HG03045 (cell line): ENCODE results near the gene SLC25A11.
"Not testable (repeated sequence)": the region's sequence is repeated elsewhere in the genome, so short reads cannot be mapped to it uniquely, and the experiment has no call there.

Source experiments
- ATAC-seq: cut with Tn5 transposase; IDR thresholded peaks from one replicate; pipeline ENCODE4 v1.9.1; 2021; ENCODE audit warnings: mild to moderate bottlenecking, moderate library complexity; ENCODE audit not compliant: unreplicated experiment

Gene SLC25A11

GRCh38 chr17:4945944-4946280 lies 6.1 kb upstream of the SLC25A11 start:
- no peak for ATAC-seq

GRCh38 chr17:4945176-4945943 lies 5.5 kb upstream of the SLC25A11 start:
- ATAC-seq: no peak

- no peak for ATAC-seq
These were observed 4.8 kb upstream of the SLC25A11 start for GRCh38 chr17:4944554-4945175.

- ATAC-seq: no peak
These were observed 4.3 kb upstream of the SLC25A11 start for GRCh38 chr17:4944163-4944553.

GRCh38 chr17:4942760-4943508 lies 3.1 kb upstream of the SLC25A11 start:
- ATAC-seq: no peak

DNA sequence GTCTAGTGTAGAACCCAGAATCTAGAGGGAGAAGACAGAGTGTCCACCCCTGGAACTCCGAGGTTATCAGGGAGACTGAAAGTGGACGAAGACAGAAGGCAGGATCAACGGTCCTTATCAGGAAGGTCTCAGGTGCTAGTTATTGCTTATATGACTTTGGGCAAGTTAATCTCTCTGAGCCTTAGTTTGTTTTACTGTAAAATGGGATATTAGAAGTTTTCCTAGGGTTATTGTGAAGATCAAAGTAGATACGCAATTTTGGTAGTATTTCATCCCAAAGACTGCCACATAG lies 1.4 kb upstream of the SLC25A11 start:
- no peak for ATAC-seq

GRCh38 chr17:4940555-4941318 lies 891 bp upstream of the SLC25A11 start:
- ATAC-seq: peak; percentile 21

DNA sequence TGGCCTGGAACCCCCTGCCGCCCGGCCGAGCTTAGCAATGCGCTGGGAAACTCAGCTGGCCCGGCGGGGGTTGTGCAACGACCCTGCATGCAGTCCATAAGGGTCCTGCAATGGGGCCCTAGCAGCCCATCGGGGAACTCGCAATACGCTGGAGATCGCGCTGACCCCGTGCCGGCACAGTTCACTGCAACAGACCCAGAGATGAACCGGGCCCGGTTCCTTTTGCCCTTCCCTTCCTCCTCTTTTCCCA lies 375 bp downstream of the SLC25A11 start:
- ATAC-seq: peak; percentile 28

GRCh38 chr17:4938688-4939545 lies 929 bp downstream of the SLC25A11 start:
- no peak for ATAC-seq

GRCh38 chr17:4938069-4938491 lies 1.8 kb downstream of the SLC25A11 start:
- ATAC-seq: no peak

DNA sequence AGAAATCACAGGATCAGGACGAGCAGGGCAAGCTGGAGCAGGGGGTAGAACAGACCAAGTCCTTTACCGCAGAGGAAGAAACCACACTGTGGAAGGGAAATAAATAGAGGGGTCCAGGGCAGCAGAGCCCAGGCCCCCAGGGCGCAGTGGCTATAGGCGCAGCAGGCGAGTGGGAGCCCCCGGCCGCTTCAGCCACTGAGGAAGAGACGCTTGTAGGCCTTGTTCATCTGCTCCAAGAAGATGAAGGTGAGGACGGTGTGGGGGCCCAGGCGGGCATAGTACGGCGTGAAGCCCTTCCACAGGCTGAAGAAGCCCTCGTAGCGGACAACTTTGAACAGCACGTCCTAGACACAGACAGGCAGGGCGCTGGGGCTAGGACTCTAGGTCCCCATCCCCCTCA lies 2.3 kb downstream of the SLC25A11 start:
- no peak for ATAC-seq

DNA sequence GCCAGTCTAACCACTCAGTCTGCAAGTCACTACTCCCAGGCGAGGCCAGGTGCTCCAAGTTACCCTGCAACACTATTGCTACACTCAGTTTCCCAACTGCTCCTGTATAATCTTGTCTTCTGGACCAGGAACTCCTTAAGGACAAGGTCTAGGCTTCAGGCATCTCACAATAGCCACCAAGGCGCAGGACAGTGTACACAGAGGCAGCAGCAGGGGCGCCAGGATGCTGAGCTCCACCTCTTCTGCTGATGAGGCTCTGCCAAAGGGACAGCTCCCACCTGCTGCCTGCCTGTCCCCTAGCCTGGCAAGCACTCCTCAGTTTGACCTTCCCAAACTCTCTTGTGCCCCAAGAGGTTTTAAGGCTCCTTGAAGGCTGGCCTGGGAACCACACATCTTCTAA lies 3.4 kb downstream of the SLC25A11 start:
- ATAC-seq: no peak

- no peak for ATAC-seq
These were observed 4.2 kb downstream of the SLC25A11 start for GRCh38 chr17:4935650-4936049.

- no peak for ATAC-seq
These were observed 5.5 kb downstream of the SLC25A11 start for GRCh38 chr17:4934173-4934979.

- ATAC-seq: no peak
These were observed 6.2 kb downstream of the SLC25A11 start for GRCh38 chr17:4933646-4934045.

- ATAC-seq: no peak
These were observed 7.1 kb downstream of the SLC25A11 start for GRCh38 chr17:4932756-4933155.

DNA sequence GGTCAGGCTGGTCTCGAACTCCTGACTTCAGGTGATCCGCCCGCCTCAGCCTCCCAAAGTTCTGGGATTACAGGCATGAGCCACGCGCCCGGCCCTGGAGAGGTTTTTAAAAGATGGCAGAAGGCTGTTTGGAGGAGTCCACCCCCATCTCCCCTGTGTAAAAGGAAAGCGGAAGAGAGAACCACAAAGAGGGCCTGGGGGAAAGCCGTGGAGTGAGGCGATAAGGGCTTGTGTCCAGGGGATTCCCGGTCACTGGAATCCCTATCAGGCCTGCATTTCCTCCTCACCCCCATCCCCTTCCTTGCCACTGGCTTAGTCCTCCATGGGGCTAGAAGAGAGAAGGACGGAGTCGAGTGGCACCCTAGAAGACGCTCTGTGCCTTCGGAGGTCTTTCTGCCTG lies 7.9 kb downstream of the SLC25A11 start, which contains the start of gene GP1BA:
Gene GP1BA (plus strand): TSS at position 315 of the 400 bp plus-strand sequence. CDS start 328 bp downstream, outside the sequence.
- no peak for ATAC-seq

DNA sequence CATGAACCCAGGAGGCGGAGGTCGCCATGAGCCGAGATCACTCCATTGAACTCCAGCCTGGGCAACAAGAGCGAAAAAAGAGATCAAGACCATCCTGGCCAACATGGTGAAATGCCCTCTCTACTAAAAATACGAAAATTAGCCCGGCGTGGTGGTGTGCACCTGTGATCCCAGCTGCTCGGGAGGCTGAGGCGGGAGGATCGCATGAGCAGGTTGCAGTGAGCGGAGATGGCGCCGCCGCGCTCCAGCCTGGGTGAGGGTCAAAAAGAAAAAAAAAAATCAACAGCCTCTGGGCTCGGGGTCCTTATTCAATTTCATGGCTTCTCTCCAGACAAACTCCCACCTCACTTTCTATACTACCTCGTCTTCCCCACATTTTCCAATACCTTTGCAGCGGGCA lies 11.0 kb downstream of the SLC25A11 start:
- no peak for ATAC-seq

- not testable (repeated sequence) for ATAC-seq
These were observed 13.1 kb downstream of the SLC25A11 start for GRCh38 chr17:4926577-4927335.
